ENCODE results near the gene SLC30A3.
"Not testable (repeated sequence)": the region's sequence is repeated elsewhere in the genome, so short reads cannot be mapped to it uniquely, and the experiment has no call there.

The SLC30A3 gene

DNA sequence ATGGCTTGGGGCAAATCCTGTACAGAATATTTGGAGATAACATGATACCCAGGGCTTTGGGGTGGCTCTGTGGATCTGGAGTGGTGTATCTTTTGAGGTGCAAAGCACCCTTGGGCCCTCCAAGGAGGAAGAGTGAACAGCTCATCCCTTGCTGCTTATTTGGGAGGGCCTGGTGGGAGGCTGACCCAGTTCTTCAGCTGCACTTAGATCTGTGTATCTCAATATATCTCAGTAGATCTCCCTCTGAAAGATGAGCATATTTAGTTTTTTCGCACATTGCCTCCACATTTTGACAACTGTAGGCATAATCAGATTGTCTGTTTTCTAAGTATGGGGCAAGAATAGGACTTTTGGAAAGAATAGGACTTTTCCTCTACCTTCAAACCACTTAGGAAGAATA, 22.1 kb upstream of the SLC30A3 start:
- DNase-seq = no peak

- DNase-seq = no peak
These were observed 20.0 kb upstream of the SLC30A3 start for GRCh38 chr2:27282892-27283291.

DNA sequence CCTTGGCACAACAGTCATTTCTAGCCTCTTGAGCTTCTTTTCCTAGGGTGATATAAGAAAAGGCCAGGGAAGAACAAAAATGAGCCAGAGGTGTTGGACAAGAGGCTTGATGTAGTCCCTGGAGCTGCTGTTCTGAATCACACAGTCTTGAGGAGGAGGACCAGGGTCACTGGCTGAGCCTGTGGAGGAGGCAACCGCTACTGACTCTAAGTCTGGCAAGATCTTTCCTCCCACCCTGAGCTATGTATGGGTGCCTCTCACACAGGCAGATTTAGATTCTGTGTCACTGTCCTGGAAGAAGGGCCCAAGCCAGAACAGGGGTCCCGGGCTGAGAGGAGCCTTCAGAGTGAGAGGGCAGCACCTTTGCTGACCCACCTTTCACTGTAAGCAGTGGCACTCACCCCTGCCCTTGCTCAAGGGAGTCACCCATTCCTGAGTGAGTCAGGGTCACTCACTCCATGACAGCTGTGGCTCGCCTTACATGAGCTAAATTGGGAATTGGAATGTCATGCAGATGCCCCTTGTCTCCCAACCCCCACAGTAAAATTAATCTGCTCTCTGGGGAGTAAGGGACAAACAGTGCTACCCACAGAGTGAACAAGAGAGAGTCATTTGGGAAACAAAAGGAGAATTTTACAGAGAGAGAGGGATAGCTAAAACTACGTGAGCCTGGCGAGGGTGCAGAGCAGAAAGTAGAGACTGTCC, 19.2 kb upstream of the SLC30A3 start, which contains the start of gene TRIM54:
Gene TRIM54 (plus strand): TSS at position 575 of the 705 bp plus-strand sequence. CDS start 303 bp downstream, outside the sequence.
- no peak for DNase-seq

GRCh38 chr2:27281442-27281841, 18.6 kb upstream of the SLC30A3 start:
- no peak for DNase-seq

DNA sequence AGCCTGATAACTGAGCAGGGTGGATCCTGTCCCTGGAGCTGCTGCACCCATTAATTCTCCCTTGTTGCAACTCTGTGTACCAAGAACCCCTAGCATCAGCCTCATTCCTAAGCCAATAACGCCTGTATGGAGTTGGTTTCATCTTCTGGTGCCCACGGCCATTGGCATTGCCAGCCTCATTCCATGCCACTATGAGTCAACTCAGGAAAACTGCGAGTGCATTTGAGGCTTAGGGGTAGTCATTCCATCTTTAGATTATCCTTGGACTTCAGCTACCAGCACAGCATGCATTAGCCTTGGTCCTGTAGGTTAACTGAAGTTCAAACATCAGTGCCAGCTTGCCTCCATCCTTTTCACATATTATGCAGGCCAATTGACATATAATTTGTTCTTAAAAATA, 18.0 kb upstream of the SLC30A3 start:
- DNase-seq = no peak

- DNase-seq = no peak
These were observed 15.2 kb upstream of the SLC30A3 start for GRCh38 chr2:27278010-27278409.

GRCh38 chr2:27275211-27276150, 12.6 kb upstream of the SLC30A3 start, which contains the start of gene DNAJC5G:
Gene DNAJC5G, plus strand, starts transcription at chr2:27275433. Its CDS starts 1,296 bp downstream, at chr2:27276729.
- no peak for DNase-seq

DNA sequence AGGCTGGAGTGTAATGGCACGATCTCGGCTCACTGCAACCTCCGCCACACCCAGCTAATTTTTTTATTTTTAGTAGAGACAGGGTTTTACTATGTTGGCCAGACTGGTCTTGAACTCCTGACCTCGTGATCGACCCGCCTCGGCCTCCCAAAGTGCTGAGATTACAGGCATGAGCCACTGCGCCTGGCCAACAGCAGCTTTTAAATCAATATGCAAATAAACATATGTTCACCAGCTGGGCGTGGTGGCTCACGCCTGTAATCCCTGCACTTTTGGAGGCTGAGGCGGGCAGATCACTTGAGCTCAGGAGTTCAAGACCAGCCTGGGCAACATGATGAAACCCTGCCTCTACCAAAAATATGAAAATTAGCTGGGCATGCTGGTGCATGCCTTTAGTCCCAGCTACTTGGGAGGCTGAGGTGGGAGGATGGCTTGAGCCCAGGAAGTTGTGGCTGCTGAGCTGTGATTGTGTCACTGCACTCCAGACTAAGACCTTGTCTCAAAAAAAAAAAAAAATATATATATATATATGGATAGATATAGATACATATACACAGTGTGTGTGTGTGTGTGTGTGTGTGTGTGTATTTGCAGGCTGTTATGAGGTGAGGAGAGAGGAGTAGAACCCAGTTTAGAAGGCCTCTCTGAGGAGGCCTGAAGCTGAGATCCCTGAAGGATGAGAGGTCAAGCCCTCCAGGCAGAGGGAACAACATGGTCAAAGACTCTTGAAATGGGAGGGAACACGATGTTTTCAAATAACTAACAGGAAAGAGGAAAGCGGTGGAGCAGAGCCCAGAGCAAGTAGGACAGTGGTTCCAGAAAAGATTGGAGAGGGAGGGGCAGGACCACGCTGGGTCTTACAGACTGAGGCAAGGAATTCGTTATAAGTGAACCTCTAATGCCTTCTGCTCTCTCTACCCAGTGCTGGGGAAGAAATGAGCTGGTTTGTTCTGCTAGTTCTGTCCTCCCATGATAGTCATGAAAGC, 10.0 kb upstream of the SLC30A3 start:
- DNase-seq = not testable (repeated sequence)

DNA sequence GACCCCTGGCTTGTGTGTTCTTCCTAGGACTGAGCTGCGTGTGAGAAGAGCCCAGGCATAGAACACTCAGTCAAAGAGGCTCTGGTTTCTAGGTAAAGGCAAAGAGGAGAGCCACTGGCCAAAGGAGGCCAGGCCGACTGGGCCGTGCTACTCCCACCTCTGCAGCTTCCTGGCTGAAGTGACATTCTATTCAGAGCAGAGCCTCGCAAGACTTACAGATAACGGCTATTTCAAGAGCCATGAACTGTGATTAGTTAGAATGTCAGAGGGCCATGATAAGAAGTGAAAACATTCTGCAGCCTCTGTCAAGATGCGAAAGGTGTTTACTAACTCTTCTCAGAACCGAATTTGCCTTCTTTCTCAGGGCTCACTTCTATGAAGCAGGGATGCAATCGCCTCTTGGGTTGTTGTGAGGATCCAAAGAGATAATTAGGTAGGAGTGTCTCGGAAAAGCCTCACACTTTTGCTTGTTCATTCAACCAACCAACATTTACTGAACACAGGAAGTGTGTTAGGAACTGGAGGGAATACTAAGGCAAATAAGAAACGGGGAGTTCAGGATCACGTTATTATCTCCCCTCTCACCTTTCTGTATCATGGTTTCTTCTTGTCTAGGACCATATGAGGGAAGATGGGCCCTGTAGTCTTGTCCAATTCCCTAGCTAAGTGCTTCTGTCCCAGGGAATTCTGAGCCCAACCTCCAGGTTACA, 8.9 kb upstream of the SLC30A3 start:
- DNase-seq = no peak

- no peak for DNase-seq
These were observed 7.8 kb upstream of the SLC30A3 start for GRCh38 chr2:27270670-27271069.

DNA sequence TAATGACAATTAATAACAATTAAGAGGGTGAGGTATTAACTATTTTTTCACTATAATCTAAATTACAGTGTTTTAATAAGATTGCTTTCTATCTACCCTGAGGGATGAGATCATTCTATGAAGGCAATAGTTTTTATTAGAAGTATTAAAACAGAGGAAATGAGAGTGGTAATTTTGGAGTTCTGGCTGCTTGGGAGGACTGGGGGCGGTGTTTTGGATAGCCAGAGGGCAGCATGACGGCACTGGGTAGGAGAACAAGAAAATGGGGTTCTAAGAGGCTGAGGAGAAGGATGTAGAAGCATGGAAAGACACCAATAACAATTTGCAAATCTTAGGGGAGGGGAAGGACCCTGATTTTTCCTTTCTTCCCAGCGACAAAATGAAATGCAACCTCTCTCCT, 7.3 kb upstream of the SLC30A3 start:
- DNase-seq = no peak

GRCh38 chr2:27268296-27268695, 5.4 kb upstream of the SLC30A3 start:
- not testable (repeated sequence) for DNase-seq

DNA sequence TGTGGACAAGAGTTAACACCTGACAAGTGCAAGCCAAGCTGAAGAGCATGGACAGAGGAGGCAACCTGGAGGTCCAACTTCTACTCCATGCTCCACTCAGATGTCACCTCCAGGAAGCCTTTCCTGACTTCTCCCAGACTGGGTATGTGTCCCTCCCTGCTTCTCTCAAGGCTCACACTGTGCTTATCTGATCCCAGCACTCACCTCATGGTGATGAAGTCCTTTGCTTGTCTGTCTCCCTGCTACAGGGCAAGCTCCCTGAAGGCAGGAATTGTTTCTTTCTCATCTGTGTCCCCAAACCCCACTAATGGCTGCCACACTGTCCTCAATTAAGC, 2.7 kb upstream of the SLC30A3 start:
- DNase-seq = no peak

GRCh38 chr2:27264753-27265535, 2.1 kb upstream of the SLC30A3 start:
- no peak for DNase-seq

DNA sequence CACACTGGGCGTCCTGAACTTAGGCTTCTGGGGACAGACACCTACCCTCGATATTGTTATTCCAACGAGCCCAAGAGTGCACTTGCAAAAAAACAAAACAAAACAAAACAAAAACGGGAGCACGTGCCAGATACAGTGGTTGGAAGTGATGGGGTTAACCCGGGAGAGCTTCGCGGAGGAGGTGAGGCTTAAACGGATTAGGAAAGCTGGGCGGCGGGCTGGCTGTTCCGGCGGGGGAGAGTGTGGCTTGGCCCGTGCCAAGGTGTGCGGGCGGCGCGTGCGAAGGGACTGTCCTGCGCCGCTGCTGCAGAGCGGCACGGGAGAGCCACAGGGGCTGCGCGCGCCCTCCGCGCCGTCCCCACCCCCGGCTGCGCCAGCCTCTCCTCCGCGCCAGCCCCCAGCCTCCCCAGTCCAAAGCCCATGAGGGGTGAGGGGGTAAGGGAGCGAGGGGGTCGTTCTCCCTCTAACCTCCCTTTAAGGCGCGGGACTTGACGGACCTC, 1.5 kb upstream of the SLC30A3 start:
- DNase-seq = no peak

- DNase-seq = no peak
These were observed 723 bp upstream of the SLC30A3 start for GRCh38 chr2:27263287-27264252.

- DNase-seq = no peak
These were observed 935 bp downstream of the SLC30A3 start for GRCh38 chr2:27261926-27262298.

- no peak for DNase-seq
These were observed 1.5 kb downstream of the SLC30A3 start for GRCh38 chr2:27261241-27261925.

- DNase-seq = no peak
These were observed 4.8 kb downstream of the SLC30A3 start for GRCh38 chr2:27258051-27258450.
